K562 (cell line): ENCODE data around the gene LBR. TPM values are rescaled to one million over a fixed set of nuclear protein-coding genes. Genes with fewer than 3 reads are reported as not detected.
A peak's percentile ranks its signal among the peaks of the same experiment; 100 is the strongest.

ENCODE experiments used
- ATAC-seq: fragments of 200-7000 bp; cut with Tn5 transposase; 3 replicates; pipeline ENCODE4 v1.9.1; 2020; ENCODE audit warnings: moderate library complexity
- BruUV-seq: library from RNA; stranded (reverse); fragments of 400-500 nt; replicated peaks from 2 replicates; lab custom pipeline; 2021; lab: Mats Ljungman, UMichigan
- CTCF ChIA-PET: fragments of 300-600 bp; formaldehyde crosslinking; extraction: SDS; loops from one replicate; lab custom pipeline; 2021; ENCODE audit warnings: low intra/inter-chr PET ratio; lab: Yijun Ruan, JAX
- POLR2A ChIA-PET: fragments of 300-600, 350-650 bp; sonication (Branson Sonifier 250); formaldehyde crosslinking; extraction: SDS; loops from one replicate; lab custom pipeline; 2021; ENCODE audit warnings: antibody characterized with exemption, inconsistent platforms; lab: Yijun Ruan, JAX
- DNase-seq, 4 experiments: peaks; one replicate each; pipeline versions ENCODE4 v3.0.0 to v3.0.0-alpha.2; 2011 to 2018; ENCODE audit warnings: low spot score in 3 of 4, mixed read lengths in 3 of 4; ENCODE audit errors: extremely low read depth in 1 of 4
- FAIRE-seq: peaks from 2 replicates; lab custom pipeline; 2011; peaks lifted over from hg19 to GRCh38; lab: Jason Lieb, UNC
- H2AFZ ChIP-seq: 2 replicates; pipeline ENCODE4 v1.6.0; 2011; ENCODE audit warnings: low read depth, low read length, control low read depth, inconsistent platforms
- H3K27ac ChIP-seq: fragments of 200-600 bp; 3 replicates; pipeline ENCODE4 v1.8.0; 2011; ENCODE audit warnings: low read depth, mild to moderate bottlenecking, control low read depth, inconsistent platforms, low read length, moderate library complexity, mixed read lengths; ENCODE audit errors: extremely low read depth
- H3K27me3 ChIP-seq, 2 experiments: fragments of 300-600 bp in 1 of 2; 2 replicates in 1 of 2; 3 replicates in 1 of 2; pipeline versions ENCODE4 v1.6.0 to v1.8.0; 2011; ENCODE audit warnings: inconsistent platforms in 2 of 2, low read length in 2 of 2, mild to moderate bottlenecking in 1 of 2, mixed read lengths in 1 of 2, moderate library complexity in 1 of 2; ENCODE audit not compliant: control insufficient read depth in 2 of 2, insufficient read depth in 2 of 2
- H3K36me3 ChIP-seq: fragments of 300-600 bp; 3 replicates; pipeline ENCODE4 v1.8.0; 2011; ENCODE audit warnings: mild to moderate bottlenecking, low read length, inconsistent platforms; ENCODE audit not compliant: control insufficient read depth, insufficient read depth
- H3K4me1 ChIP-seq, 2 experiments: fragments of 200-600 bp in 1 of 2; replicated peaks in 1 of 2; 2 replicates in 1 of 2; 3 replicates in 1 of 2; pipeline versions ENCODE4 v1.5.1 to v1.8.0; 2011; ENCODE audit warnings: inconsistent platforms in 2 of 2, low read length in 2 of 2, mild to moderate bottlenecking in 1 of 2, mixed read lengths in 1 of 2, moderate library complexity in 1 of 2; ENCODE audit not compliant: control insufficient read depth in 2 of 2, insufficient read depth in 2 of 2
- H3K4me2 ChIP-seq: 2 replicates; pipeline ENCODE4 v1.6.1; 2011; ENCODE audit warnings: low read length, control low read depth, inconsistent platforms, mixed read lengths; ENCODE audit not compliant: insufficient read depth
- H3K4me3 ChIP-seq: fragments of 200-600 bp; sonication (generic), shearing (Covaris generic); 2 replicates; pipeline ENCODE4 v1.5.1; 2016; ENCODE audit warnings: control low read depth, inconsistent platforms
- H3K79me2 ChIP-seq: fragments of 200-600 bp; 3 replicates; pipeline ENCODE4 v1.8.0; 2011; ENCODE audit warnings: low read length, inconsistent platforms; ENCODE audit not compliant: control insufficient read depth, insufficient read depth
- H3K9ac ChIP-seq, 2 experiments: 2 replicates each; pipeline versions ENCODE4 v1.6.0 to v1.6.1; 2011; ENCODE audit warnings: low read depth in 2 of 2, low read length in 2 of 2, control low read depth in 1 of 2, inconsistent platforms in 1 of 2, mild to moderate bottlenecking in 1 of 2, mixed read lengths in 1 of 2; ENCODE audit not compliant: insufficient read depth in 1 of 2
- H3K9me1 ChIP-seq: one replicate; pipeline ENCODE4 v1.6.0; 2011; ENCODE audit warnings: inconsistent platforms, mild to moderate bottlenecking, low read length, moderate library complexity; ENCODE audit not compliant: control insufficient read depth, insufficient read depth
- H3K9me3 ChIP-seq: replicated peaks from 2 replicates; pipeline ENCODE4 v1.5.1; 2011; ENCODE audit warnings: low read depth, low read length, inconsistent platforms; ENCODE audit not compliant: control insufficient read depth, insufficient read depth
- H4K20me1 ChIP-seq: replicated peaks from 2 replicates; pipeline ENCODE4 v1.6.1; 2011; ENCODE audit warnings: low read length, inconsistent platforms, mixed read lengths; ENCODE audit not compliant: control insufficient read depth, insufficient read depth
- ASH1L ChIP-seq: fragments of 450-650 bp; IDR thresholded peaks from 2 replicates; pipeline ENCODE4 v1.6.1; 2018; ENCODE audit warnings: borderline replicate concordance, mild to moderate bottlenecking, low read depth; ENCODE audit not compliant: partially characterized antibody
- CBFA2T2 ChIP-seq: fragments of 450-650 bp; conservative IDR thresholded peaks from 2 replicates; pipeline ENCODE4 v1.6.1; 2017; ENCODE audit warnings: mild to moderate bottlenecking
- CEBPZ ChIP-seq: fragments of 150-350 bp; IDR thresholded peaks from 2 replicates; pipeline ENCODE4 v1.6.1; 2014; ENCODE audit warnings: low read depth, mild to moderate bottlenecking, low read length, borderline replicate concordance
- POLR2AphosphoS5 ChIP-seq: IDR thresholded peaks from 2 replicates; pipeline ENCODE4 v1.6.1; 2011; ENCODE audit warnings: mild to moderate bottlenecking, low read depth, low read length, moderate library complexity; ENCODE audit not compliant: control insufficient read depth, insufficient read depth
- RBM14 ChIP-seq: fragments of 200-400 bp; formaldehyde crosslinking; IDR thresholded peaks from 2 replicates; pipeline ENCODE4 v1.6.1; 2018; ENCODE audit warnings: low read depth, mild to moderate bottlenecking, low read length, moderate library complexity, borderline replicate concordance; ENCODE audit not compliant: insufficient read depth
- STAG1 ChIP-seq: sonication (generic); formaldehyde crosslinking; IDR thresholded peaks from 2 replicates; pipeline ENCODE4 v1.5.0; 2020; ENCODE audit warnings: missing genetic modification reagents, borderline replicate concordance
- SUPT5H ChIP-seq: fragments of 450-650 bp; IDR thresholded peaks from 2 replicates; pipeline ENCODE4 v1.6.1; 2016
- ZNF12 ChIP-seq: sonication (generic); formaldehyde crosslinking; IDR thresholded peaks from 2 replicates; pipeline ENCODE4 v1.4.0; 2020; ENCODE audit warnings: mild to moderate bottlenecking, missing genetic modification reagents
- ZNF584 ChIP-seq: fragments of 200-800 bp; sonication (Bioruptor generic); IDR thresholded peaks from 2 replicates; pipeline ENCODE4 v1.6.1; 2016; ENCODE audit warnings: low read depth, mild to moderate bottlenecking, missing genetic modification characterization, missing compliant biosample characterization
- ZNF668 ChIP-seq: fragments of 250-450 bp; sonication (Bioruptor Pico); IDR thresholded peaks from 2 replicates; pipeline ENCODE4 v1.8.0; 2022; ENCODE audit warnings: mild to moderate bottlenecking, inconsistent platforms
- whole genome bisulfite sequencing: fragments of 100-300 bp; shearing (Covaris generic); methylation state at CpG from one replicate; pipeline ENCODE4 v1.1.6; 2016; ENCODE audit warnings: low coverage, mixed read lengths; ENCODE audit not compliant: insufficient coverage; ENCODE audit errors: missing lambda C conversion rate; 5-methylcytosine and 5-hydroxymethylcytosine counted together
- in situ Hi-C: fragments of 300-500 bp; cut with MboI; formaldehyde crosslinking; loops from 4 replicates; pipeline ENCODE4 v1.15.0; 2018; ENCODE audit warnings: inconsistent platforms, mixed read lengths
- intact Hi-C: fragments of 100-400 bp; cut with micrococcal nuclease; formaldehyde crosslinking; loops from 2 replicates; pipeline ENCODE4 v1.14.2; 2022
- polyA plus RNA-seq, 8 experiments: library from polyadenylated mRNA; depleted of rRNA in 4 of 8; stranded (reverse) in 5 of 8; unstranded in 3 of 8; fragments of >200 nt; fragmentation: Nextera tagmentation in 2 of 8; fragmentation: Illumina TruSeq in 1 of 8; extraction: Ambion mirVana in 2 of 8; extraction: Trizol in 1 of 8; gene quantifications; 2 replicates each; pipeline versions ENCODE4 v1.2.1 to v1.2.3, GENCODE V29; 2011 to 2014; ENCODE audit warnings: inconsistent platforms in 1 of 8, missing spikeins in 1 of 8
- total RNA-seq, 7 experiments: library from RNA; depleted of rRNA in 6 of 7; stranded (reverse); fragments of >200 nt in 6 of 7; fragmentation: Illumina TruSeq in 2 of 7; extraction: Trizol in 2 of 7; gene quantifications; 2 replicates each; pipeline versions ENCODE4 v1.2.1 to v1.2.3, GENCODE V29; 2011 to 2021; ENCODE audit warnings: low replicate concordance in 1 of 7

Gene LBR
- total and polyA plus RNA-seq, 9 of the 15 experiments (the other 6 are each of a cell fraction or from before 2014, with no cell fraction given), result 102 to 229 (median 197) TPM

GRCh38 chr1:225406976-225407725, 20.7 kb downstream of the LBR start:
- TF ChIP-seq ZNF584 (no peak), SUPT5H (peak; percentile 43; the same call in 1 of the 2 replicates), POLR2AphosphoS5 (peak; percentile 21; the same call in 1 of the 2 replicates)
- peaks cover 22% of the 10 kb centered on the region; the same call in 2 of the 3 replicates for H3K79me2 ChIP-seq
- H3K9me1 ChIP-seq, result no peaks in the 10 kb centered on the region
- H3K4me2 ChIP-seq, result no peak overlapping the region
- no peaks in the 10 kb centered on the region for H3K27me3 ChIP-seq
- DNase-seq (no peak), FAIRE-seq (no peak), ATAC-seq (peak; percentile 45)
- no TSS peak for BruUV-seq
- no peak overlapping the region for H3K9ac ChIP-seq
- no peaks in the 10 kb centered on the region for H3K4me1 ChIP-seq
- no peaks in the 10 kb centered on the region for H4K20me1 ChIP-seq
- H2AFZ ChIP-seq, result no peak overlapping the region
- no peak overlapping the region for H3K27ac ChIP-seq
- ChIA-PET CTCF (no interaction called here), POLR2A (interaction anchor here (0.9 to 5.0 kb wide), 7 partner anchors 10 to 22 kb away, joined by 3 to 18 read pairs (median 3); no protein-coding TSS in a partner anchor)
- in situ Hi-C loops, result no loop called here
- no peak overlapping the region for H3K4me3 ChIP-seq
- no peaks in the 10 kb centered on the region for H3K9me3 ChIP-seq
- H3K36me3 ChIP-seq, result peaks cover 99% of the 10 kb centered on the region
- WGBS, result 94% methylated on average over 8 of the region's 8 CpGs
- intact Hi-C loops, result no loop called here

GRCh38 chr1:225400968-225401367, 26.9 kb downstream of the LBR start:
- H3K36me3 ChIP-seq, result peaks cover 86% of the 10 kb centered on the region
- 91% methylated on average over 5 of the region's 5 CpGs for WGBS
- TF ChIP-seq ZNF668 (CRISPR knock-in tag) (no peak), ASH1L (no peak), CEBPZ (no peak), ZNF12 (CRISPR knock-in tag) (no peak), CBFA2T2 (no peak), RBM14 (no peak), STAG1 (CRISPR knock-in tag) (no peak)

More at GRCh38 chr1:225400968-225401367, 26.9 kb downstream of the LBR start:
- DNase-seq (no peak), ATAC-seq (no peak), FAIRE-seq (no peak)
- no peak overlapping the region for H3K9ac ChIP-seq
- no peaks in the 10 kb centered on the region for H3K79me2 ChIP-seq
- H3K4me1 ChIP-seq, result no peaks in the 10 kb centered on the region
- no peak overlapping the region for H3K27ac ChIP-seq
- no peak overlapping the region for H2AFZ ChIP-seq
- no peak overlapping the region for H3K4me2 ChIP-seq
- BruUV-seq, result no TSS peak
- no peaks in the 10 kb centered on the region for H4K20me1 ChIP-seq
- intact Hi-C loops (no loop called here), in situ Hi-C loops (no loop called here)
- POLR2A ChIA-PET, result interaction anchor here (0.5 to 1.4 kb wide), 2 partner anchors 8 to 483 kb away, joined by 3 read pairs; no protein-coding TSS in a partner anchor
- no peak overlapping the region for H3K4me3 ChIP-seq
- no peaks in the 10 kb centered on the region for H3K9me3 ChIP-seq
- H3K27me3 ChIP-seq, result no peaks in the 10 kb centered on the region
- H3K9me1 ChIP-seq, result no peaks in the 10 kb centered on the region
- CTCF ChIA-PET, result no interaction called here
